ENCODE data around the gene MYL6. TPM values are rescaled to one million over a fixed set of nuclear protein-coding genes. Genes with fewer than 3 reads are reported as not detected.

Gene MYL6
- total and polyA plus RNA-seq, 10 of the 15 experiments (the other 5 are each of a cell fraction or from before 2014, with no cell fraction given): 1,000 to 4,116 (median 1,828) TPM

GRCh38 chr12:56143217-56143616 is 14.9 kb upstream of the MYL6 start:
- RAD21 ChIA-PET (ENCODE audit: unreplicated experiment): no interaction called here
- FAIRE-seq: no peak
- Histone ChIP-seq H3K27me3 (replicated peaks in 1 of 2; ENCODE audit: control insufficient read depth in 2 of 2, insufficient read depth in 2 of 2, low read length in 1 of 2) (no peaks in the 10 kb centered on the region), H3K4me3 (no peak overlapping the region), H3K79me2 (ENCODE audit: control insufficient read depth, insufficient read depth, low read length) (no peaks in the 10 kb centered on the region), H3K4me1 (ENCODE audit: control insufficient read depth, insufficient read depth, low read length) (no peaks in the 10 kb centered on the region), H2AFZ (ENCODE audit: control insufficient read depth, low read depth, low read length) (no peak overlapping the region), H3K9me3 (replicated peaks; ENCODE audit: control insufficient read depth, insufficient read depth, low read length) (no peaks in the 10 kb centered on the region), H3K27ac (ENCODE audit: control insufficient read depth, insufficient read depth) (no peak overlapping the region), H3K9ac (ENCODE audit: control insufficient read depth, insufficient read depth, low read length) (no peak overlapping the region), H3K4me2 (ENCODE audit: control insufficient read depth, insufficient read depth) (no peak overlapping the region), H3K36me3 (ENCODE audit: control insufficient read depth in 2 of 2, insufficient read depth in 2 of 2, low read length in 1 of 2) (peaks cover 13 to 16% of the 10 kb centered on the region in 2 experiments), H4K20me1 (ENCODE audit: control insufficient read depth, insufficient read depth) (no peaks in the 10 kb centered on the region)
- WGBS (ENCODE audit: insufficient coverage, insufficient replicate concordance, low lambda C conversion rate, missing lambda C conversion rate): 50% methylated on average over 4 of the region's 4 CpGs
- in situ Hi-C loops (cut with MboI) (no loop called here), intact Hi-C loops (cut with micrococcal nuclease; ENCODE audit: unreplicated experiment) (no loop called here)
- SMC1A ChIA-PET (ENCODE audit: uncharacterized antibody, unreplicated experiment): interaction anchor here (0.8 to 1.2 kb wide), 2 partner anchors 9 to 14 kb away, joined by 3 read pairs; partner anchors contain the start of gene MYL6B
- CTCF ChIA-PET: interaction anchor here (1.0 to 1.2 kb wide), 4 partner anchors 14 to 115 kb away, joined by 3 to 4 read pairs (median 3); partner anchors contain the start of genes ANKRD52 and ESYT1
- BruUV-seq (replicated peaks): no TSS peak
- DNase-seq (ENCODE audit: low read depth, low spot score): no peak
- TF ChIP-seq SREBF1 (IDR thresholded peaks at IDR 0.05; ENCODE audit: low read length): no peak
- no peak for TF ChIP-seq PAX8 (IDR thresholded peaks at IDR 0.05)
- no peak for TF ChIP-seq LARP7 (IDR thresholded peaks at IDR 0.05)
- TF ChIP-seq, protein P1, sequence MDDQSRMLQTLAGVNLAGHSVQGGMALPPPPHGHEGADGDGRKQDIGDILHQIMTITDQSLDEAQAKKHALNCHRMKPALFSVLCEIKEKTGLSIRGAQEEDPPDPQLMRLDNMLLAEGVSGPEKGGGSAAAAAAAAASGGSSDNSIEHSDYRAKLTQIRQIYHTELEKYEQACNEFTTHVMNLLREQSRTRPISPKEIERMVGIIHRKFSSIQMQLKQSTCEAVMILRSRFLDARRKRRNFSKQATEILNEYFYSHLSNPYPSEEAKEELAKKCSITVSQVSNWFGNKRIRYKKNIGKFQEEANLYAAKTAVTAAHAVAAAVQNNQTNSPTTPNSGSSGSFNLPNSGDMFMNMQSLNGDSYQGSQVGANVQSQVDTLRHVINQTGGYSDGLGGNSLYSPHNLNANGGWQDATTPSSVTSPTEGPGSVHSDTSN (IDR thresholded peaks at IDR 0.05; ENCODE audit: insufficient replicate concordance, low read depth, low read length): no peak
- TF ChIP-seq NFXL1 (IDR thresholded peaks at IDR 0.05; ENCODE audit: borderline replicate concordance): no peak
- TF ChIP-seq RAD51 (IDR thresholded peaks at IDR 0.05): no peak
- TF ChIP-seq TCF12 (IDR thresholded peaks at IDR 0.05; ENCODE audit: low read depth, low read length): no peak
- TF ChIP-seq HDAC2 (IDR thresholded peaks at IDR 0.05): no peak
- no peak for TF ChIP-seq CHD1 (IDR thresholded peaks at IDR 0.05; ENCODE audit: low read depth, low read length)
- no peak for TF ChIP-seq RBBP5 (conservative IDR thresholded peaks at IDR 0.05)
- TF ChIP-seq ZBED1 (IDR thresholded peaks at IDR 0.05; ENCODE audit: borderline replicate concordance): no peak
- TF ChIP-seq, protein P2, sequence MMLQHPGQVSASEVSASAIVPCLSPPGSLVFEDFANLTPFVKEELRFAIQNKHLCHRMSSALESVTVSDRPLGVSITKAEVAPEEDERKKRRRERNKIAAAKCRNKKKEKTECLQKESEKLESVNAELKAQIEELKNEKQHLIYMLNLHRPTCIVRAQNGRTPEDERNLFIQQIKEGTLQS (IDR thresholded peaks at IDR 0.05; ENCODE audit: borderline replicate concordance, extremely low read depth, low read depth, low read length): no peak
- TF ChIP-seq SUZ12 (IDR thresholded peaks at IDR 0.05; ENCODE audit: unreplicated experiment): no peak
- no peak for TF ChIP-seq RELA (IDR thresholded peaks at IDR 0.05; ENCODE audit: borderline replicate concordance, partially characterized antibody)
- no peak for TF ChIP-seq TARDBP (IDR thresholded peaks at IDR 0.05; ENCODE audit: borderline replicate concordance)
- TF ChIP-seq MAX (IDR thresholded peaks at IDR 0.05; ENCODE audit: low read depth, low read length): no peak
- no peak for TF ChIP-seq MYC (IDR thresholded peaks at IDR 0.05; ENCODE audit: insufficient read depth, insufficient read length, insufficient replicate concordance, low read length, severe bottlenecking)
- ATAC-seq: no peak
- POLR2A ChIA-PET: interaction anchor here (1.2 to 2.2 kb wide), 3 partner anchors 10 to 23 kb away, joined by 3 to 6 read pairs (median 4); partner anchors contain the start of gene ESYT1
